ENCODE measurements around the gene SCN1A. TPM values are rescaled to one million over a fixed set of nuclear protein-coding genes. Genes with fewer than 3 reads are reported as not detected.

Gene SCN1A
- total and polyA plus RNA-seq, 10 of the 15 experiments (the other 5 are each of a cell fraction or from before 2014, with no cell fraction given), result not detected

DNA sequence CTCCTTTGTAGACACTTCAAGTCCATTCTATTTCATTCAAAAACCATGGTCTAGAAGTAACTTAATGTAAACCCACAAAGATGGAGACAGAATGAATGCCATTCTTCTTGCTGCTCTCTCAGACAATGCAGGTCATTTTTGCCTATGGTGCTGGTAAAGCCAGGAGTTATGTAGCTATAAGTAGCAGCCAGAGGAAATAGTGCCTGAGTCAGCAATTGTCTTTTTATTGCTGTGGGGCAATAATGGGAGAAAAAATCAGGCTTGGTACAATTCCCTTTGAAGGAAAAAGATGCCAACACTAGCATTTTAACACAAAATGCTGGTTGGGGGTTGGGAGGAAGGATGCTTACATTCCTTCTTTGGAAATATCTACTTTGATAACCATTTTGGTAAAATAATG is 43.5 kb downstream of the SCN1A start (continued):
- TF ChIP-seq, protein P1, sequence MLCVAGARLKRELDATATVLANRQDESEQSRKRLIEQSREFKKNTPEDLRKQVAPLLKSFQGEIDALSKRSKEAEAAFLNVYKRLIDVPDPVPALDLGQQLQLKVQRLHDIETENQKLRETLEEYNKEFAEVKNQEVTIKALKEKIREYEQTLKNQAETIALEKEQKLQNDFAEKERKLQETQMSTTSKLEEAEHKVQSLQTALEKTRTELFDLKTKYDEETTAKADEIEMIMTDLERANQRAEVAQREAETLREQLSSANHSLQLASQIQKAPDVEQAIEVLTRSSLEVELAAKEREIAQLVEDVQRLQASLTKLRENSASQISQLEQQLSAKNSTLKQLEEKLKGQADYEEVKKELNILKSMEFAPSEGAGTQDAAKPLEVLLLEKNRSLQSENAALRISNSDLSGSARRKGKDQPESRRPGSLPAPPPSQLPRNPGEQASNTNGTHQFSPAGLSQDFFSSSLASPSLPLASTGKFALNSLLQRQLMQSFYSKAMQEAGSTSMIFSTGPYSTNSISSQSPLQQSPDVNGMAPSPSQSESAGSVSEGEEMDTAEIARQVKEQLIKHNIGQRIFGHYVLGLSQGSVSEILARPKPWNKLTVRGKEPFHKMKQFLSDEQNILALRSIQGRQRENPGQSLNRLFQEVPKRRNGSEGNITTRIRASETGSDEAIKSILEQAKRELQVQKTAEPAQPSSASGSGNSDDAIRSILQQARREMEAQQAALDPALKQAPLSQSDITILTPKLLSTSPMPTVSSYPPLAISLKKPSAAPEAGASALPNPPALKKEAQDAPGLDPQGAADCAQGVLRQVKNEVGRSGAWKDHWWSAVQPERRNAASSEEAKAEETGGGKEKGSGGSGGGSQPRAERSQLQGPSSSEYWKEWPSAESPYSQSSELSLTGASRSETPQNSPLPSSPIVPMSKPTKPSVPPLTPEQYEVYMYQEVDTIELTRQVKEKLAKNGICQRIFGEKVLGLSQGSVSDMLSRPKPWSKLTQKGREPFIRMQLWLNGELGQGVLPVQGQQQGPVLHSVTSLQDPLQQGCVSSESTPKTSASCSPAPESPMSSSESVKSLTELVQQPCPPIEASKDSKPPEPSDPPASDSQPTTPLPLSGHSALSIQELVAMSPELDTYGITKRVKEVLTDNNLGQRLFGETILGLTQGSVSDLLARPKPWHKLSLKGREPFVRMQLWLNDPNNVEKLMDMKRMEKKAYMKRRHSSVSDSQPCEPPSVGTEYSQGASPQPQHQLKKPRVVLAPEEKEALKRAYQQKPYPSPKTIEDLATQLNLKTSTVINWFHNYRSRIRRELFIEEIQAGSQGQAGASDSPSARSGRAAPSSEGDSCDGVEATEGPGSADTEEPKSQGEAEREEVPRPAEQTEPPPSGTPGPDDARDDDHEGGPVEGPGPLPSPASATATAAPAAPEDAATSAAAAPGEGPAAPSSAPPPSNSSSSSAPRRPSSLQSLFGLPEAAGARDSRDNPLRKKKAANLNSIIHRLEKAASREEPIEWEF (IDR thresholded peaks at IDR 0.05; ENCODE audit: insufficient replicate concordance, low read depth, low read length), result no peak
- TF ChIP-seq, protein P2, sequence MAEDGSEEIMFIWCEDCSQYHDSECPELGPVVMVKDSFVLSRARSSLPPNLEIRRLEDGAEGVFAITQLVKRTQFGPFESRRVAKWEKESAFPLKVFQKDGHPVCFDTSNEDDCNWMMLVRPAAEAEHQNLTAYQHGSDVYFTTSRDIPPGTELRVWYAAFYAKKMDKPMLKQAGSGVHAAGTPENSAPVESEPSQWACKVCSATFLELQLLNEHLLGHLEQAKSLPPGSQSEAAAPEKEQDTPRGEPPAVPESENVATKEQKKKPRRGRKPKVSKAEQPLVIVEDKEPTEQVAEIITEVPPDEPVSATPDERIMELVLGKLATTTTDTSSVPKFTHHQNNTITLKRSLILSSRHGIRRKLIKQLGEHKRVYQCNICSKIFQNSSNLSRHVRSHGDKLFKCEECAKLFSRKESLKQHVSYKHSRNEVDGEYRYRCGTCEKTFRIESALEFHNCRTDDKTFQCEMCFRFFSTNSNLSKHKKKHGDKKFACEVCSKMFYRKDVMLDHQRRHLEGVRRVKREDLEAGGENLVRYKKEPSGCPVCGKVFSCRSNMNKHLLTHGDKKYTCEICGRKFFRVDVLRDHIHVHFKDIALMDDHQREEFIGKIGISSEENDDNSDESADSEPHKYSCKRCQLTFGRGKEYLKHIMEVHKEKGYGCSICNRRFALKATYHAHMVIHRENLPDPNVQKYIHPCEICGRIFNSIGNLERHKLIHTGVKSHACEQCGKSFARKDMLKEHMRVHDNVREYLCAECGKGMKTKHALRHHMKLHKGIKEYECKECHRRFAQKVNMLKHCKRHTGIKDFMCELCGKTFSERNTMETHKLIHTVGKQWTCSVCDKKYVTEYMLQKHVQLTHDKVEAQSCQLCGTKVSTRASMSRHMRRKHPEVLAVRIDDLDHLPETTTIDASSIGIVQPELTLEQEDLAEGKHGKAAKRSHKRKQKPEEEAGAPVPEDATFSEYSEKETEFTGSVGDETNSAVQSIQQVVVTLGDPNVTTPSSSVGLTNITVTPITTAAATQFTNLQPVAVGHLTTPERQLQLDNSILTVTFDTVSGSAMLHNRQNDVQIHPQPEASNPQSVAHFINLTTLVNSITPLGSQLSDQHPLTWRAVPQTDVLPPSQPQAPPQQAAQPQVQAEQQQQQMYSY (CRISPR knock-in tag; IDR thresholded peaks at IDR 0.05), result no peak
- TF ChIP-seq RELA (IDR thresholded peaks at IDR 0.05; ENCODE audit: borderline replicate concordance, partially characterized antibody) (no peak), KDM1A (IDR thresholded peaks at IDR 0.05; ENCODE audit: borderline replicate concordance) (no peak), RUNX3 (IDR thresholded peaks at IDR 0.05; ENCODE audit: low read length) (no peak), HDGF (IDR thresholded peaks at IDR 0.05) (no peak)
- TF ChIP-seq, protein P3, sequence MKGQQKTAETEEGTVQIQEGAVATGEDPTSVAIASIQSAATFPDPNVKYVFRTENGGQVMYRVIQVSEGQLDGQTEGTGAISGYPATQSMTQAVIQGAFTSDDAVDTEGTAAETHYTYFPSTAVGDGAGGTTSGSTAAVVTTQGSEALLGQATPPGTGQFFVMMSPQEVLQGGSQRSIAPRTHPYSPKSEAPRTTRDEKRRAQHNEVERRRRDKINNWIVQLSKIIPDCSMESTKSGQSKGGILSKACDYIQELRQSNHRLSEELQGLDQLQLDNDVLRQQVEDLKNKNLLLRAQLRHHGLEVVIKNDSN (IDR thresholded peaks at IDR 0.05; ENCODE audit: borderline replicate concordance, extremely low read length, insufficient read depth, low read depth, low read length), result no peak
- TF ChIP-seq, protein P4, sequence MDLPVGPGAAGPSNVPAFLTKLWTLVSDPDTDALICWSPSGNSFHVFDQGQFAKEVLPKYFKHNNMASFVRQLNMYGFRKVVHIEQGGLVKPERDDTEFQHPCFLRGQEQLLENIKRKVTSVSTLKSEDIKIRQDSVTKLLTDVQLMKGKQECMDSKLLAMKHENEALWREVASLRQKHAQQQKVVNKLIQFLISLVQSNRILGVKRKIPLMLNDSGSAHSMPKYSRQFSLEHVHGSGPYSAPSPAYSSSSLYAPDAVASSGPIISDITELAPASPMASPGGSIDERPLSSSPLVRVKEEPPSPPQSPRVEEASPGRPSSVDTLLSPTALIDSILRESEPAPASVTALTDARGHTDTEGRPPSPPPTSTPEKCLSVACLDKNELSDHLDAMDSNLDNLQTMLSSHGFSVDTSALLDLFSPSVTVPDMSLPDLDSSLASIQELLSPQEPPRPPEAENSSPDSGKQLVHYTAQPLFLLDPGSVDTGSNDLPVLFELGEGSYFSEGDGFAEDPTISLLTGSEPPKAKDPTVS (IDR thresholded peaks at IDR 0.05; ENCODE audit: low read depth, low read length), result no peak
- TF ChIP-seq, protein P5, sequence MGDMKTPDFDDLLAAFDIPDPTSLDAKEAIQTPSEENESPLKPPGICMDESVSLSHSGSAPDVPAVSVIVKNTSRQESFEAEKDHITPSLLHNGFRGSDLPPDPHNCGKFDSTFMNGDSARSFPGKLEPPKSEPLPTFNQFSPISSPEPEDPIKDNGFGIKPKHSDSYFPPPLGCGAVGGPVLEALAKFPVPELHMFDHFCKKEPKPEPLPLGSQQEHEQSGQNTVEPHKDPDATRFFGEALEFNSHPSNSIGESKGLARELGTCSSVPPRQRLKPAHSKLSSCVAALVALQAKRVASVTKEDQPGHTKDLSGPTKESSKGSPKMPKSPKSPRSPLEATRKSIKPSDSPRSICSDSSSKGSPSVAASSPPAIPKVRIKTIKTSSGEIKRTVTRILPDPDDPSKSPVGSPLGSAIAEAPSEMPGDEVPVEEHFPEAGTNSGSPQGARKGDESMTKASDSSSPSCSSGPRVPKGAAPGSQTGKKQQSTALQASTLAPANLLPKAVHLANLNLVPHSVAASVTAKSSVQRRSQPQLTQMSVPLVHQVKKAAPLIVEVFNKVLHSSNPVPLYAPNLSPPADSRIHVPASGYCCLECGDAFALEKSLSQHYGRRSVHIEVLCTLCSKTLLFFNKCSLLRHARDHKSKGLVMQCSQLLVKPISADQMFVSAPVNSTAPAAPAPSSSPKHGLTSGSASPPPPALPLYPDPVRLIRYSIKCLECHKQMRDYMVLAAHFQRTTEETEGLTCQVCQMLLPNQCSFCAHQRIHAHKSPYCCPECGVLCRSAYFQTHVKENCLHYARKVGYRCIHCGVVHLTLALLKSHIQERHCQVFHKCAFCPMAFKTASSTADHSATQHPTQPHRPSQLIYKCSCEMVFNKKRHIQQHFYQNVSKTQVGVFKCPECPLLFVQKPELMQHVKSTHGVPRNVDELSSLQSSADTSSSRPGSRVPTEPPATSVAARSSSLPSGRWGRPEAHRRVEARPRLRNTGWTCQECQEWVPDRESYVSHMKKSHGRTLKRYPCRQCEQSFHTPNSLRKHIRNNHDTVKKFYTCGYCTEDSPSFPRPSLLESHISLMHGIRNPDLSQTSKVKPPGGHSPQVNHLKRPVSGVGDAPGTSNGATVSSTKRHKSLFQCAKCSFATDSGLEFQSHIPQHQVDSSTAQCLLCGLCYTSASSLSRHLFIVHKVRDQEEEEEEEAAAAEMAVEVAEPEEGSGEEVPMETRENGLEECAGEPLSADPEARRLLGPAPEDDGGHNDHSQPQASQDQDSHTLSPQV (IDR thresholded peaks at IDR 0.05), result no peak

Data from GM12878 (cell line).